Smooth muscle cell (in vitro differentiated cells): ENCODE data around the gene MKX. TPM values are rescaled to one million over a fixed set of nuclear protein-coding genes. Genes with fewer than 3 reads are reported as not detected.

Experiments
- DNase-seq: peaks from one replicate; lab custom pipeline; 2025; ENCODE audit not compliant: unreplicated experiment; lab: John Stamatoyannopoulos, UW
- H2AFZ ChIP-seq: fragments of 200-600 bp; sonication (generic); 2 replicates; pipeline ENCODE4 v1.6.0; 2016; ENCODE audit warnings: antibody characterized with exemption, low read depth, mild to moderate bottlenecking
- H3F3A ChIP-seq: fragments of 200-600 bp; sonication (generic); 2 replicates; pipeline ENCODE4 v1.6.0; 2017; ENCODE audit warnings: antibody characterized with exemption, low read depth
- H3K27ac ChIP-seq: fragments of 200-600 bp; sonication (generic); 2 replicates; pipeline ENCODE4 v1.5.1; 2016; ENCODE audit warnings: low read depth, mild to moderate bottlenecking
- H3K27me3 ChIP-seq: fragments of 200-600 bp; sonication (generic); 2 replicates; pipeline ENCODE4 v1.6.1; 2016; ENCODE audit warnings: low read depth, mild to moderate bottlenecking
- H3K36me3 ChIP-seq: fragments of 200-600 bp; sonication (generic); 2 replicates; pipeline ENCODE4 v1.5.1; 2016; ENCODE audit warnings: low read depth
- H3K4me1 ChIP-seq: fragments of 200-600 bp; sonication (generic); 2 replicates; pipeline ENCODE4 v1.5.1; 2016; ENCODE audit warnings: low read depth
- H3K4me2 ChIP-seq: fragments of 200-600 bp; sonication (generic); 2 replicates; pipeline ENCODE4 v1.6.0; 2016; ENCODE audit warnings: mild to moderate bottlenecking
- H3K4me3 ChIP-seq: fragments of 200-600 bp; sonication (generic); 2 replicates; pipeline ENCODE4 v1.5.1; 2016; ENCODE audit warnings: mild to moderate bottlenecking
- H3K79me2 ChIP-seq: fragments of 200-600 bp; sonication (generic); 2 replicates; pipeline ENCODE4 v1.6.0; 2016; ENCODE audit warnings: low read depth, mild to moderate bottlenecking
- H3K9ac ChIP-seq: fragments of 200-600 bp; sonication (generic); 2 replicates; pipeline ENCODE4 v1.6.0; 2016; ENCODE audit warnings: low read depth
- H3K9me3 ChIP-seq: fragments of 200-600 bp; sonication (generic); replicated peaks from 2 replicates; pipeline ENCODE4 v1.5.1; 2016; ENCODE audit warnings: low read depth
- H4K20me1 ChIP-seq: fragments of 200-600 bp; sonication (generic); 2 replicates; pipeline ENCODE4 v1.6.0; 2016; ENCODE audit warnings: low read depth
- CTCF ChIP-seq: fragments of 200-600 bp; sonication (generic); IDR thresholded peaks from 2 replicates; pipeline ENCODE4 v1.5.1; 2017; ENCODE audit warnings: borderline replicate concordance, mild to moderate bottlenecking, antibody characterized with exemption; ENCODE audit not compliant: insufficient read depth, poor library complexity, severe bottlenecking
- WGBS: methylation state at CpG from one replicate; pipeline ENCODE4 v1.1.7; 2016; ENCODE audit warnings: low lambda C conversion rate; 5-methylcytosine and 5-hydroxymethylcytosine counted together
- polyA plus RNA-seq: library from polyadenylated mRNA; unstranded; fragments of >200 nt; fragmentation: Nextera tagmentation; extraction: Ambion mirVana; gene quantifications from 2 replicates; pipeline ENCODE4 v1.2.1, GENCODE V29; 2016
- total RNA-seq: library from RNA; depleted of rRNA; stranded (reverse); fragments of >200 nt; gene quantifications from 2 replicates; pipeline ENCODE4 v1.2.3, GENCODE V29; 2014

Gene MKX
- total and polyA plus RNA-seq, 2 experiments from 2014 or later: 0.04 TPM; not detected in 1

DNA sequence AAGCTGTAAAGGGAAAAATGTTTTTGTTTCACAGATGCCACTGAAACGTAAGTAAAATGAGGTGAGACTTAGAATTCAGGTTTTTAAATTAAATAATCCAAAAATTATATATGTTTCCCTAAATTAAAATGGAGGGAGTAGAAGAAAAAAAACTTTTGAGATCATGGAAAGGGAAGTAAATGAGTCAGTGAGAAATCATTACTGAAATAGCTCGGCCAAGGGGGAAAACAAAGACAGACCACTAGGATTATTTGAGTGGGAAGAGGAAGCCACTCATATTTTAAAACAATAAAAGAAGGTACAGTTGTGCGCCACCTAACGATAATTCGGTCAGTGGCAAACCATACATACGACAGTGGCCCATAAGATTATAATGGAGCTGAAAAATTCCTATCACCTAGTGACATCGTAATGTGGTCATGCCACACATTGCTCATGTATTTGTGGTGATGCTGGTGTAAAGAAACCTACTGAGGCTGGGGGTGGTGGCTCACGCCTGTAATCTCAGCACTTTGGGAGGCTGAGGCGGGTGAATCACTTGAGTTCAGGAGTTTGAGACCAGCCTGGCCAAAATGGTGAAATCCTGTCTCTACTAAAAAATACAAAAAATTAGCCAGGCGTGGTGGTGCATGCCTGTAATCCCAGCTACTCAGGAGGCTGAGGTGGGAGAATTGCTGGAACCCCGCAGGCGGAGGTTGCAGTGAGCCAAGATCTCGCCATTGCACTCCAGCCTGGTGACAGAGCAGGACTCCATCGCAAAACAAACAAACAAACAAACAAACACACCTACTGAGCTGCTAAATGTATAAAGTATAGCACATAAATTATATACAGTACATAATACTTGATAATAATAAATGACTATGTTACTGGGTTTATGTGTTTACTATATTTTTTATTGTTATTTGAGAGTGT lies 64.7 kb downstream of the MKX start:
- Histone ChIP-seq H2AFZ (no peak overlapping the region), H3K36me3 (no peaks in the 10 kb centered on the region), H3K4me1 (no peaks in the 10 kb centered on the region), H3F3A (no peaks in the 10 kb centered on the region), H3K79me2 (no peaks in the 10 kb centered on the region), H3K4me3 (no peak overlapping the region), H3K27ac (no peak overlapping the region), H4K20me1 (no peaks in the 10 kb centered on the region), H3K9me3 (no peaks in the 10 kb centered on the region), H3K27me3 (no peaks in the 10 kb centered on the region), H3K4me2 (no peak overlapping the region), H3K9ac (no peak overlapping the region)
- 87% methylated on average over 14 of the region's 14 CpGs for WGBS
- no peak for DNase-seq
- no peak for TF ChIP-seq CTCF

GRCh38 chr10:27680006-27680557 lies 65.5 kb downstream of the MKX start:
- H2AFZ ChIP-seq: no peak overlapping the region
- H3K9ac ChIP-seq: no peak overlapping the region

DNA sequence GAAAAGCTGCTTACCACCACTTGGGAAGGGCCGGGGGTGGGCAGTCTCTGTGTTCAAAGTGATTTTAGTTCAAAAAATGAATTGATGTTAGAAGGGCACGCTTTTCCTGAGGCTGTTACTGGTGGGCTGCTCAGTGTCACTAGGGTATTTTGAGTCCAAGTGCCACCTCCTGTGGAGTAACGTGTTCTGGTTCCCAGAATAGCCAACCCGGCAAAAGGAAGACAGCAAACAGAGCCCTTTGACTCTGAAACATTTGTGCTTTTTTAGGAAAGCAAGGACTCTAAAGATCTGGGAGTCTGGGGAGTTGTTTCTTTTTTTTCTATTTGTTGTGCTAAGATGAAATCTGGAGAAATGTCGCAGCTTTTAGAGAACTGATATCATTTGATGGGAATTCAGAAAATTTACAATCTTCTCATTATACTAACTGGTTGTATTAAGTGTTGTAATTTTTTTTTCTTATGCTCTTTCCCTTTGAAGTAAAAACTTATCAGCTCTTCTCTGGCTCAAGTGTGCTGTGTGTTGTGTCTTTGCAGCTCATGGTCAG lies 66.2 kb downstream of the MKX start:
- Histone ChIP-seq H3F3A (no peaks in the 10 kb centered on the region), H3K4me1 (no peaks in the 10 kb centered on the region), H3K4me2 (no peak overlapping the region), H3K79me2 (no peaks in the 10 kb centered on the region), H3K9me3 (no peaks in the 10 kb centered on the region), H3K27ac (no peak overlapping the region), H3K4me3 (no peak overlapping the region), H4K20me1 (no peaks in the 10 kb centered on the region), H3K27me3 (no peaks in the 10 kb centered on the region), H3K9ac (no peak overlapping the region), H3K36me3 (no peaks in the 10 kb centered on the region), H2AFZ (no peak overlapping the region)
- 56% methylated on average over 5 of the region's 5 CpGs for WGBS
- no peak for TF ChIP-seq CTCF
- no peak for DNase-seq

More at GRCh38 chr10:27680006-27680557, 65.5 kb downstream of the MKX start:
- TF ChIP-seq CTCF: no peak
- Histone ChIP-seq H3K36me3 (no peaks in the 10 kb centered on the region), H3K27ac (no peak overlapping the region), H3K4me1 (no peaks in the 10 kb centered on the region), H3K9me3 (no peaks in the 10 kb centered on the region), H3K4me3 (no peak overlapping the region), H3F3A (no peaks in the 10 kb centered on the region), H4K20me1 (no peaks in the 10 kb centered on the region), H3K27me3 (no peaks in the 10 kb centered on the region), H3K4me2 (no peak overlapping the region), H3K79me2 (no peaks in the 10 kb centered on the region)
- no peak for DNase-seq
- 59% methylated on average over 3 of the region's 3 CpGs for WGBS
